SJCRH30 (cell line): ENCODE results near the gene CDKN2AIPNL. TPM values are rescaled to one million over a fixed set of nuclear protein-coding genes. Genes with fewer than 3 reads are reported as not detected.

Experiments used
- DNase-seq, 2 experiments: peaks; one replicate each; pipeline ENCODE4 v3.0.0-alpha.2; 2015 to 2020
- H3K27ac ChIP-seq: fragments of 250-450 bp; sonication (Bioruptor Pico); 2 replicates; pipeline ENCODE4 v1.5.1; 2020; ENCODE audit warnings: mild to moderate bottlenecking, moderate library complexity
- H3K27me3 ChIP-seq: fragments of 250-450 bp; sonication (Bioruptor Pico); 2 replicates; pipeline ENCODE4 v1.5.1; 2020; ENCODE audit warnings: mild to moderate bottlenecking, moderate library complexity
- H3K36me3 ChIP-seq: fragments of 250-450 bp; sonication (Bioruptor Pico); 2 replicates; pipeline ENCODE4 v1.5.1; 2020; ENCODE audit warnings: mild to moderate bottlenecking, moderate library complexity
- H3K4me1 ChIP-seq: fragments of 250-450 bp; sonication (Bioruptor Pico); 2 replicates; pipeline ENCODE4 v1.5.1; 2020; ENCODE audit warnings: mild to moderate bottlenecking, moderate library complexity
- H3K4me3 ChIP-seq: fragments of 250-450 bp; sonication (Bioruptor Pico); 2 replicates; pipeline ENCODE4 v1.5.1; 2020; ENCODE audit warnings: mild to moderate bottlenecking, moderate library complexity
- H3K9me3 ChIP-seq: fragments of 250-450 bp; sonication (Bioruptor Pico); replicated peaks from 2 replicates; pipeline ENCODE4 v1.5.1; 2020; ENCODE audit warnings: mild to moderate bottlenecking, moderate library complexity
- total RNA-seq: library from RNA; depleted of rRNA; stranded (reverse); fragments of >200 nt; shearing (Covaris generic); gene quantifications from 2 replicates; pipeline ENCODE4 v1.2.3, GENCODE V29; 2014; rRNA removed

CDKN2AIPNL gene
- total RNA-seq, 1 experiment from 2014 or later, result 51.3 TPM

- no peaks in the 10 kb centered on the region for H3K27me3 ChIP-seq
- H3K36me3 ChIP-seq, result no peaks in the 10 kb centered on the region
- no peaks in the 10 kb centered on the region for H3K9me3 ChIP-seq
- H3K27ac ChIP-seq, result no peak overlapping the region
- no peak for DNase-seq
- H3K4me3 ChIP-seq, result no peak overlapping the region
- no peaks in the 10 kb centered on the region for H3K4me1 ChIP-seq
These were observed 56.0 kb downstream of the CDKN2AIPNL start for GRCh38 chr5:134355681-134356080.

Other genes with a start within 250 kb of the CDKN2AIPNL start
- gene SKP1, start 234.9 kb downstream of the CDKN2AIPNL start, total RNA-seq, result 576 and 631 TPM in 2 replicates
- 163 and 179 TPM in 2 replicates for gene PPP2CA, start 185.8 kb downstream of the CDKN2AIPNL start, total RNA-seq
- 1.4 and 2.5 TPM in 2 replicates for gene CDKL3, start 44.7 kb downstream of the CDKN2AIPNL start, total RNA-seq
- gene UBE2B, start 40.3 kb downstream of the CDKN2AIPNL start, total RNA-seq, result 49.4 and 53.3 TPM in 2 replicates
- 0.71 and 1.6 TPM in 2 replicates for gene JADE2, start 113.8 kb upstream of the CDKN2AIPNL start, total RNA-seq
- gene SAR1B, start 220.9 kb upstream of the CDKN2AIPNL start, total RNA-seq, result 48.9 and 66.7 TPM in 2 replicates
- gene SEC24A, start 236.9 kb upstream of the CDKN2AIPNL start, total RNA-seq, result 21.8 and 22.5 TPM in 2 replicates